HepG2 (cell line): ENCODE measurements around the gene MLST8. TPM values are rescaled to one million over a fixed set of nuclear protein-coding genes. Genes with fewer than 3 reads are reported as not detected.

ENCODE experiments used
- DDIT3 ChIP-seq: sonication (generic); formaldehyde crosslinking; IDR thresholded peaks from 2 replicates; pipeline ENCODE4 v1.4.0; 2020; ENCODE audit warnings: mild to moderate bottlenecking, missing genetic modification reagents
- DNMT3B ChIP-seq: conservative IDR thresholded peaks from 2 replicates; pipeline ENCODE4 v1.6.1; 2016; ENCODE audit warnings: missing biosample characterization, control low read depth
- ELF1 ChIP-seq: sonication (generic); formaldehyde crosslinking; IDR thresholded peaks from 2 replicates; pipeline ENCODE4 v1.4.0; 2020; ENCODE audit warnings: missing genetic modification reagents
- ETV5 ChIP-seq: IDR thresholded peaks from 2 replicates; pipeline ENCODE4 v1.6.1; 2018; ENCODE audit warnings: missing biosample characterization, missing genetic modification reagents, inconsistent platforms, borderline replicate concordance
- JDP2 ChIP-seq: sonication (generic); formaldehyde crosslinking; IDR thresholded peaks from 2 replicates; pipeline ENCODE4 v1.8.1; 2022; ENCODE audit warnings: missing genetic modification reagents, borderline replicate concordance
- KDM1A ChIP-seq: IDR thresholded peaks from 2 replicates; pipeline ENCODE4 v1.6.1; 2016; ENCODE audit warnings: missing compliant biosample characterization
- NKX3-1 ChIP-seq: sonication (generic); formaldehyde crosslinking; IDR thresholded peaks from 2 replicates; pipeline ENCODE4 v1.5.0; 2020; ENCODE audit warnings: missing genetic modification reagents
- SYNCRIP ChIP-seq: fragments of 200-400 bp; formaldehyde crosslinking; IDR thresholded peaks from 2 replicates; pipeline ENCODE4 v1.6.1; 2018; ENCODE audit warnings: mild to moderate bottlenecking, low read depth, low read length; ENCODE audit not compliant: insufficient read depth
- ZFAT ChIP-seq: sonication (generic); formaldehyde crosslinking; conservative IDR thresholded peaks from 2 replicates; pipeline ENCODE4 v1.8.1; 2023; ENCODE audit warnings: missing genetic modification reagents, inconsistent platforms
- ZNF274 ChIP-seq: sonication (generic); formaldehyde crosslinking; IDR thresholded peaks from 2 replicates; pipeline ENCODE4 v1.5.1; 2020; ENCODE audit warnings: mild to moderate bottlenecking, missing genetic modification reagents
- ZNF276 ChIP-seq: sonication (generic); formaldehyde crosslinking; IDR thresholded peaks from 2 replicates; pipeline ENCODE4 v1.4.0; 2020; ENCODE audit warnings: mild to moderate bottlenecking, low read depth, missing genetic modification reagents
- ZNF496 ChIP-seq: sonication (generic); formaldehyde crosslinking; IDR thresholded peaks from 2 replicates; pipeline ENCODE4 v1.8.1; 2023; ENCODE audit warnings: mild to moderate bottlenecking, moderate library complexity, missing genetic modification reagents; ENCODE audit not compliant: insufficient replicate concordance
- ZNF546 ChIP-seq: sonication (generic); formaldehyde crosslinking; conservative IDR thresholded peaks from 2 replicates; pipeline ENCODE4 v1.8.1; 2023; ENCODE audit warnings: mild to moderate bottlenecking, missing genetic modification reagents
- ZNF589 ChIP-seq: sonication (generic); formaldehyde crosslinking; conservative IDR thresholded peaks from 2 replicates; pipeline ENCODE4 v1.8.0; 2022; ENCODE audit warnings: mild to moderate bottlenecking, moderate library complexity, missing genetic modification reagents
- ZXDC ChIP-seq: sonication (generic); formaldehyde crosslinking; IDR thresholded peaks from 2 replicates; pipeline ENCODE4 v1.5.0; 2020; ENCODE audit warnings: mild to moderate bottlenecking, missing genetic modification reagents
- polyA plus RNA-seq, 8 experiments: library from polyadenylated mRNA; depleted of rRNA in 3 of 8; stranded (reverse) in 7 of 8; unstranded in 1 of 8; fragments of >200 nt; fragmentation: Illumina TruSeq in 4 of 8; extraction: Trizol in 4 of 8; gene quantifications; 2 replicates each; pipeline versions ENCODE4 v1.2.1 to v1.2.3, GENCODE V29; 2011 to 2016; ENCODE audit warnings: low read depth in 4 of 8, missing spikeins in 1 of 8, mixed read lengths in 1 of 8; ENCODE audit not compliant: insufficient read depth in 1 of 8
- total RNA-seq, 5 experiments: library from RNA; depleted of rRNA; stranded (reverse); fragments of >200 nt; fragmentation: Illumina TruSeq; extraction: Trizol; gene quantifications; 2 replicates each; pipeline ENCODE4 v1.2.3, GENCODE V29; 2016; ENCODE audit warnings: low read depth in 1 of 5
- TF ChIP-seq, protein P1 (sequence below): sonication (generic); formaldehyde crosslinking; IDR thresholded peaks from 2 replicates; pipeline ENCODE4 v1.4.0; 2020; ENCODE audit warnings: mild to moderate bottlenecking, missing genetic modification reagents
- TF ChIP-seq, protein P2 (sequence below): conservative IDR thresholded peaks from 2 replicates; pipeline ENCODE4 v1.6.1; 2018; ENCODE audit warnings: missing genetic modification reagents

The MLST8 gene
- total and polyA plus RNA-seq, 2 of the 13 experiments (the other 11 are each of a cell fraction or from before 2014, with no cell fraction given): 30.8 to 72.7 TPM

GRCh38 chr16:2194852-2195321 lies 10.4 kb upstream of the MLST8 start (continued):
- TF ChIP-seq DDIT3 (CRISPR knock-in tag) (no peak), ZFAT (CRISPR knock-in tag) (no peak), KDM1A (peak; percentile 98), ZNF496 (no peak), ZNF589 (no peak), ZXDC (CRISPR knock-in tag) (no peak), ZNF274 (CRISPR knock-in tag) (no peak), SYNCRIP (no peak), JDP2 (CRISPR knock-in tag) (no peak), NKX3-1 (CRISPR knock-in tag) (no peak), ETV5 (no peak), DNMT3B (CRISPR knock-in tag) (no peak), ZNF276 (CRISPR knock-in tag) (no peak), ELF1 (0 out of 2 replicates have a peak, but pooled peaks have one; percentile 24), ZNF546 (CRISPR knock-in tag) (no peak)
- TF ChIP-seq, protein P1, sequence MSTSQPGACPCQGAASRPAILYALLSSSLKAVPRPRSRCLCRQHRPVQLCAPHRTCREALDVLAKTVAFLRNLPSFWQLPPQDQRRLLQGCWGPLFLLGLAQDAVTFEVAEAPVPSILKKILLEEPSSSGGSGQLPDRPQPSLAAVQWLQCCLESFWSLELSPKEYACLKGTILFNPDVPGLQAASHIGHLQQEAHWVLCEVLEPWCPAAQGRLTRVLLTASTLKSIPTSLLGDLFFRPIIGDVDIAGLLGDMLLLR: no peak
- TF ChIP-seq, protein P2, sequence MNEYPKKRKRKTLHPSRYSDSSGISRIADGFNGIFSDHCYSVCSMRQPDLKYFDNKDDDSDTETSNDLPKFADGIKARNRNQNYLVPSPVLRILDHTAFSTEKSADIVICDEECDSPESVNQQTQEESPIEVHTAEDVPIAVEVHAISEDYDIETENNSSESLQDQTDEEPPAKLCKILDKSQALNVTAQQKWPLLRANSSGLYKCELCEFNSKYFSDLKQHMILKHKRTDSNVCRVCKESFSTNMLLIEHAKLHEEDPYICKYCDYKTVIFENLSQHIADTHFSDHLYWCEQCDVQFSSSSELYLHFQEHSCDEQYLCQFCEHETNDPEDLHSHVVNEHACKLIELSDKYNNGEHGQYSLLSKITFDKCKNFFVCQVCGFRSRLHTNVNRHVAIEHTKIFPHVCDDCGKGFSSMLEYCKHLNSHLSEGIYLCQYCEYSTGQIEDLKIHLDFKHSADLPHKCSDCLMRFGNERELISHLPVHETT: no peak
